Measurements from ENCODE around the gene CYP27B1.

- TF ChIP-seq, protein P1, sequence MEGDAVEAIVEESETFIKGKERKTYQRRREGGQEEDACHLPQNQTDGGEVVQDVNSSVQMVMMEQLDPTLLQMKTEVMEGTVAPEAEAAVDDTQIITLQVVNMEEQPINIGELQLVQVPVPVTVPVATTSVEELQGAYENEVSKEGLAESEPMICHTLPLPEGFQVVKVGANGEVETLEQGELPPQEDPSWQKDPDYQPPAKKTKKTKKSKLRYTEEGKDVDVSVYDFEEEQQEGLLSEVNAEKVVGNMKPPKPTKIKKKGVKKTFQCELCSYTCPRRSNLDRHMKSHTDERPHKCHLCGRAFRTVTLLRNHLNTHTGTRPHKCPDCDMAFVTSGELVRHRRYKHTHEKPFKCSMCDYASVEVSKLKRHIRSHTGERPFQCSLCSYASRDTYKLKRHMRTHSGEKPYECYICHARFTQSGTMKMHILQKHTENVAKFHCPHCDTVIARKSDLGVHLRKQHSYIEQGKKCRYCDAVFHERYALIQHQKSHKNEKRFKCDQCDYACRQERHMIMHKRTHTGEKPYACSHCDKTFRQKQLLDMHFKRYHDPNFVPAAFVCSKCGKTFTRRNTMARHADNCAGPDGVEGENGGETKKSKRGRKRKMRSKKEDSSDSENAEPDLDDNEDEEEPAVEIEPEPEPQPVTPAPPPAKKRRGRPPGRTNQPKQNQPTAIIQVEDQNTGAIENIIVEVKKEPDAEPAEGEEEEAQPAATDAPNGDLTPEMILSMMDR (IDR thresholded peaks at IDR 0.05): no peak
- no peak for TF ChIP-seq POLR2A (IDR thresholded peaks at IDR 0.05)
Observed at GRCh38 chr12:57723630-57723962, 43.3 kb downstream of the CYP27B1 start.

All from breast epithelium (tissue), 3 donors.